ENCODE results near the gene BBOF1.
"Not testable (repeated sequence)": the region's sequence is repeated elsewhere in the genome, so short reads cannot be mapped to it uniquely, and the experiment has no call there.

BBOF1 gene

DNA sequence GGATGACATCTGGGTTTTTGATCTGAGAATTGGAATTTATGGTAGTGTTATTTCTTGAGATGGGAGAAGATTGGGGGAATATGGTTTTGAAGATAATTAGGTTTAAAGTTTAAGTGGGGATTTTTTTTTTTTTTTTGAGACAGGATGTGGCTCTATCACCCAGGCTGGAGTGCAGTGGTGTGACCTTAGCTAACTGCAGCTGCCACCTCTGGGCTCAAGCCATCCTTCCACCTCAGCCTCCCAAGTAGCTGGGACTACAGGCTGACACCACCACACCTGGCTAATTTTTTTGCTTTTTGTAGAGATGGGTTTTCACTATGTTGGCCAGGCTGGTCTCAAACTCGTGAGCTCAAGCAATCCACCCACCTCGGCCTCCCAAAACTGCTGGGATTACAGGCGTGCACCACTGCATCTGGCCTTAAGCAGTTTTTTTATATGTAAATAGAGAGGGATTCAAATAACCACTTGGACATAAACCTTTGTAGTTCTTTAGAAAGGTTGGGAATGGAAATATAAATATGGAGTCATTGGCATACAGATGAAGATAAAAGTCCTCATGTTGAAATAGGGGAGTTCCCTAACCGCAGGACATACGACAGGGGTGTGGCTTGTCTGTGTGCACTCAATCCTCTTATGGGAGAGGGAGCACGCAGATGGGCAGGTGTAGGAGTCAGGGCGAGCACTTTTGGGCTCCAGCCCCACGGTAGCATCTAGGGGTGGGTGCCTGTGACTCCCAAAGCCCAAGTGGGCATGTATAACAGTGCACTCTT, 70.3 kb downstream of the BBOF1 start:
- no peak overlapping the region for H3K4me3 ChIP-seq (ENCODE audit: low read length)
- no peak for TF ChIP-seq ZNF274 (IDR thresholded peaks at IDR 0.05; ENCODE audit: low read depth, low read length)

DNA sequence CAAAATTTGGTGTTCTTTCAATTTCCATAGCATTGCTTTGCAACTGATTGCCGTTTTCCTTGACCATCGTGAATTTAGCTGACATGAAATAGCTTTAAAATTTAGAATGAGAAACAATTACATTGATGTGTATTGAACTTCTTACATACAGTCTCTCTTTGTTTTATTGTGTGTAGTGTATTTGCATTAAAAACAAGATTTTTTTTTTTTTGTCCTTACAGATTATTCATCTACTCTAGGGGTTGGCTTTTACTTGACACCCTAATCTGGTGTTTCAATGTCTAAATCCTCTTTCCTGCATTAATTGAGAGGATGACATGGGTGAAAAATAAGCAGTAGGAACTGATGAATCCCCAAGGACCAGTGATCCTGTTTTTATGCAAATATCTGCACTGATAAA, 86.2 kb downstream of the BBOF1 start:
- no peak overlapping the region for H3K4me3 ChIP-seq (ENCODE audit: low read length)
- no peak for TF ChIP-seq ZNF274 (IDR thresholded peaks at IDR 0.05; ENCODE audit: low read depth, low read length)

DNA sequence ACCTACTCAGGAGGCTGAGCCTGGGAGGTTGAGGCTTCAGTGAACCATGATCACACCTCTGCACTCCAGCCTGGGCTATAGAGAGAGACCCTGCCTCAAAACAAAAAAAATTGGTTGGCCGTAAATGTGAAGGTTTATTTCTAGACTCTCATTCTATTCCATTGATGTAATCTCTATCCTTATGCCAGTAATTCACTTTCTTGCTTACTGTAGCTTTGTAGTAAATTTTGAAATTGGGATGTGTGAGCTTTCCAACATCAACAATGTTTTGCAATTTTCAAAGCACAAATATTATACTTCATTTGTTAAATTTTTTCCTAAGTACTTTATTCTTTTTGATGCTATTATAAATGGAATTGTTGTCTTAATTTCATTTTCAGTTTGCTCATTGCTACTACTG, 90.2 kb downstream of the BBOF1 start:
- TF ChIP-seq ZNF274 (IDR thresholded peaks at IDR 0.05; ENCODE audit: low read depth, low read length) = no peak
- no peak overlapping the region for H3K4me3 ChIP-seq (ENCODE audit: low read length)

DNA sequence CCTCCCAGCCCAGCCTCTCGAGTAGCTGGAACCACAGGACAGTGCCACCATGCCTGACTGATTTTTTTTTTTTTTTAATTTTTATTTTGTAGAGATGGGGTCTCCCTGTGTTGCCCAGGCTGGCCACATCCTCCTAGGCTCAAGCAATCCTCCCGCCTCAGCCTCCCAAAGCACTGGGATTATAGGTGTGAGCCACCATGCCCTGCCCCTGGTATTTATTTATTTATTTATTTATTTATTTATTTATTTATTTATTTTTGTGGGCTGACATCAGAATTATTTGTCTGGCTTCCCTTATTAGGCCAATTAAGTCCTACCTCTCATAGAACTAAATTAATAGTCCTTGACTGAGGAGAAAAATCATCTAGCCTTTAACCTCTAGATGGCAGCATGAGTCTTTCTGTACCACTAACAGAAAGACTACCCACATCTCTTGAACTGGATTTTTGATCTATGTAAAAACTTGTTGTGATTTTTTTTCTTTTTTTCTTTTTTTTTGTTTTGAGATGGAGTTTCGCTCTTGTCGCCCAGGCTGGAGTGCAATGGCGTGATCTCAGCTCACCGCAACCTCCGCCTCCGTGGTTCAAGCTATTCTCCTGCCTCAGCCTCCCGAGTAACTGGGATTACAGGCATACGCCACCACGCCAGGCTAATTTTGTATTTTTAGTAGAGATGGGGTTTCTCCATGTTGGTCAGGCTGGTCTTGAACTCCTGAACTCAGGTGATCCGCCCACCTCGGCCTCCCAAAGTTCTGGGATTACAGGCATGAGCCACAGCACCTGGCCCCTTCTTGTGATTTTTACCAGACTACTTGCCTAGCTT, 92.5 kb downstream of the BBOF1 start:
- H3K4me3 ChIP-seq (ENCODE audit: low read length) = not testable (repeated sequence)

All from GM08714 (cell line).